Nucleus accumbens (tissue), 56 donors: ENCODE data around the gene ASB8.

ENCODE experiments used
- DNase-seq, 56 donors: peaks; one replicate each; lab custom pipeline; 2025; lab: John Stamatoyannopoulos, UW

The ASB8 gene

DNA sequence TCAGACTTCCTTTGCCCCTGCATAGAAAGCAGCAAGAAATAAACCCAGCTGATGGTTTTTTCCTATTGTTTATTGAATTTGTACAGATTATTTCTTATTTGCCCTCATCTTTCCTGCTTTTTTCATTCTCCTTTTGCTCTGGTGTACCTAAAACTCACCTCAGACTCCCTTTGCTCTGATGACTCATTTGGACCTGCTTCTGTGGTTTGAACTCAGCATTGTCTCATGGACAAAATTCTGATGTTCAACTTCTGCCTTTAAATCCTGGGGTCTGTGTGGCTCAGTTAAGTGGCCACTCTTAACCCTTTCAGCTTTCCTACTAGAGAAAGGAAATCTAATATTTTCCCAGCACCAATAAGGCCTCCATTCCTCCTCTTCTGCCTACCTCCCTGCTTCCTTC is 47.9 kb downstream of the ASB8 start:
- no peak for DNase-seq

- DNase-seq = peak in 2 of 56 donors; percentile 3 to 28
These were observed 50.4 kb downstream of the ASB8 start for GRCh38 chr12:48106681-48107613.

- DNase-seq = peak in 55 of 56 donors; percentile 54 to 94 (median 88)
These were observed 51.2 kb downstream of the ASB8 start, which contains the start of gene SENP1 for GRCh38 chr12:48105867-48106680. TSS of gene SENP1 (minus strand) at chr12:48106079. CDS start at chr12:48101472, 4,607 bp downstream.

- DNase-seq = peak in 4 of 56 donors; percentile 19 to 63 (median 40)
These were observed 51.9 kb downstream of the ASB8 start for GRCh38 chr12:48105321-48105866.

DNA sequence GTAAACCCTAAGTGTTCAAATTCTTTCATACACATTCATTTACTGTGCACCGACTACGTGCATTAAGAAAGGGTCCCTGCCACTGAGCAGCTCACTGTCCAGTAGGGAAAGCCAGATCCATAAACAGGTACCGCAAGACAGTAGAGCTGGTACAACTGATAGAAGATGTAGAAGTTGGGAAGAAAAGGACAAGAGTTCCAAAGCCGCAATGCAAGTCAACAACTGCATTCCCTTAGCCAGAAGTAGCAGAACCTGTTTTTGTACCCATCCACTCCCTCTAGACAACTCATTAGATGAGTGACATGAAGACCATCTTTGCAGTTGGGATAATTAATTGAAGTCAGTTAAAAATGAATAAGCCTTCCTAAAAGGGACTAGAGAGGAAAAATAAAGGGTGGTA is 52.8 kb downstream of the ASB8 start:
- no peak for DNase-seq
